Activated T-cell treated with anti-CD3 and anti-CD28 coated beads, Interleukin-2, amount 50 U/mL, for 1 hour (primary cell): ENCODE measurements around the gene NBEA.
"Not testable (repeated sequence)": the region's sequence is repeated elsewhere in the genome, so short reads cannot be mapped to it uniquely, and the experiment has no call there.

Source experiments
- DNase-seq: peaks from one replicate; pipeline ENCODE4 v3.0.0-alpha.2; 2020

NBEA gene

DNA sequence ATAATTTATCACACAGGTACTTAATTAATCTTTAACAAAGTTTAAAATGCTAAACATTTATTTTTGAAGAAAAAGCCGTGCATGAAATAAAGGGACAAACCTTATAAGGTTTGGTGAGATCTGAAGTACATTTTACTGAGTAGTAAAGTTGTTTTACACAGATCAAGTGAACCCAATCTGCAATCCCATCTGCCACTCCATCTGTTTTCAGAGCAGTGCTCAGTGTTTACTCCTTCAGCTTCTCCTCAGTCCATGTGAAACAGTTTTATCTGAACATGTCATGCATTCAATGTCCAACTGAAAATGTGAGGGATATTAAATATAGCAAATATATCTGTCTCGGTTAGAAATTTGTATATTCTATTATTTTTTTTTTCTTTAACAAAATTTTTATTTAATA, 367.6 kb downstream of the NBEA start:
- no peak for DNase-seq

DNA sequence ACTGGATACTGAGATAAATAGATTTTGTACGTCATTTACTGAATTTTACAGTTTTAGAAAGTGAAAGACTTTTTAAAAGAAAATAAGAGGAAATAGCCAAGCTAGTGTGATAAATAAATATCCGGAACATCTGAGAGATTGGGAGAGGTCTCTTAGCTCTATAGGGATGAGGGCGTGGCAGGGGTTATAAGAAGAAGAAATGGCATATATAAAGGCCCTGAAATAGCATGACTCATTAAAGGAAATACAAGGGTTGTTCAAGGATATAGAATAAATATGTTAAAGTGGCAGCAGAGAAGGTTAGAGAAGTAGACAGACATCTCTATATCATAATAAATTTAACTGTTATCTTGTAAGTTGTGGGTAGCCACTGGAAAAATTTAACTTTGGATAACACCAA, 390.1 kb downstream of the NBEA start:
- DNase-seq: no peak

DNA sequence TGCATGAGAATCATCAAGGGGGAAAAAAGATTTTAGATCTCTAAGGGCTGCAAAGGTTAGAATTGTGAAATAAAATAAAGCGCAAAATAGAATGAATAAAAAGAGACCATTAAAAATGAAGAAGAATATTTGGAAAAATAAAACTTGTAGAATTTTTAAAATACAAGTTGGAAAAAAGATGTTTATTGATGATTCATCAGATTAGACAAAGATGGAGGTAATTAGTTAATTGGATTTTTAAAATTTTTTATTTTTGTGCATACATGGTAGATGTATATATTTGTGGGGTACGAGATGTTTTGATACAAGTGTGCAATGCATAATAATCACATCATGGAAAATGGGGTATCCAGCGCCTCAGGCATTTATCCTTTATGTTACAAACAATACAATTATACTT, 391.1 kb downstream of the NBEA start:
- DNase-seq: no peak

DNA sequence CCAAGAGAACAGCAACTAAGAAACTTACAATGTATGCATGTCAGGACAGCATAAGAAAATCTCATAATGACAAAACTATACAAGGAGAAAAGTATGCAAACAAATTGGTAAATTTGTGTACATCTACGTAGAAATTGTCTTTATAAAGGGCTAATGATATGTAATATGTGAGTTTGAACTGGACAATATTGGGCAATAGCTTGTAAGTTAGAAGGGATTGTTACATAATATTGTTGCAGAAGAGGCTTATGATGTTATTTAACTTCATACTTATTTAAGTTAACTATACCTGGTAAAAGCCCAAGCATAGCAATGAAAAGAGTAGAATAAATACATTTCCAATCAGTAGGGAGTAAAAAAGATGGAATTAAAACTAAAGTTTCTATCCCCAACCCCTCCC, 400.4 kb downstream of the NBEA start:
- DNase-seq: no peak

DNA sequence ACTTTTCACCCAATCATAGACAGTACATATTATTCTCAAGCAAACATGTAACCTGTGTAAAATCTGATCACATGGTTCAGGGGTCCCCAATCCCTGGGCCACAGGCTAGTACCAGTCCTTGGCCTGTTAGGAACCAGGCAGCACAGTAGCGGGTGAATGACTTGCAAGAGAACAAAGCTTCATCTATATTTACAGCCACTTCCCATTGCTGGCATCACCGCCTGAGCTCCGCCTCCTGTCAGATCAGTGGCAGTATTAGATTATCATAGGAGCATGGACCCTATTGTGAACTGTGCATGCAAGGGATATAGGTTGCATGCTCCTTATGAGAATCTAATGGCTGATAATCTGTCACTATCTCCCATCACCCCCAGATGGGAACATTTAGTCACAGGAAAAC, 401.3 kb downstream of the NBEA start:
- DNase-seq: no peak

DNA sequence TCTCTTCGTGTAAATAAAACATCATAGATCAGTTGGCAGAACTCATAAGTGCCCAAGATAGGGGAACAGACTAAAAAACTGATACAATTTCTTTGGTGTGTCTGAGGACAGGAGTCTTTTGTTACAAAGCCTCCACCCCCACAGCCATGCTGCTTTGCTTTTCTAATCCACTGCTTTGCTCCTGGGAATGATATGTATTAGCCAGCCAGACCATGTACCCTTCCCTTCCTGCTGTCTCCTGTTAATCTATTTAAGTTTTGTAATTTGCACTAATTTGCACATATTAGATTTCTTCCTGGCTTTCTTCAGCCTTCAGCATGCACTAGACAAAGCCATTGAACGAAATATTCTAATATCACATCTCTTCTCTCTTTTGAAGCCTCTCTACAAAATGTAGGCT, 403.9 kb downstream of the NBEA start:
- no peak for DNase-seq

DNA sequence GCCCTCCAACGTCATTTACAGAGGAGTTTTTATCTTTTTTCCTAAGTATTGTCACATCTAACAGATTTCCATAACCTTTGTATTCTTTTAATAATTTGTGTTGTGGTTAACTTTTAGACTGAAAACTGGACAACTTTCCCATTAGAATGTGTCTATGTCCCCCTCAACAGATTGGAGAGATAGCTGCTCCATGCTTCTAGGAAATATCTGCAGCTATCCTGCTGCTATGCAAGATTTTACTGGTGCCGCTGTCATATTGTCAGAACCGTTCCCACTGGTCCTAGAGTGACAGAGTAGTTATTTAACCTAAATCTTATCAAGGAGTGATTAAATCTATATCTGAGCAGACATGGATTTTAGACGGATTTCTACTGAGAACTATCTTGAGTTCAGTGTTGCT, 404.4 kb downstream of the NBEA start:
- DNase-seq: no peak

DNA sequence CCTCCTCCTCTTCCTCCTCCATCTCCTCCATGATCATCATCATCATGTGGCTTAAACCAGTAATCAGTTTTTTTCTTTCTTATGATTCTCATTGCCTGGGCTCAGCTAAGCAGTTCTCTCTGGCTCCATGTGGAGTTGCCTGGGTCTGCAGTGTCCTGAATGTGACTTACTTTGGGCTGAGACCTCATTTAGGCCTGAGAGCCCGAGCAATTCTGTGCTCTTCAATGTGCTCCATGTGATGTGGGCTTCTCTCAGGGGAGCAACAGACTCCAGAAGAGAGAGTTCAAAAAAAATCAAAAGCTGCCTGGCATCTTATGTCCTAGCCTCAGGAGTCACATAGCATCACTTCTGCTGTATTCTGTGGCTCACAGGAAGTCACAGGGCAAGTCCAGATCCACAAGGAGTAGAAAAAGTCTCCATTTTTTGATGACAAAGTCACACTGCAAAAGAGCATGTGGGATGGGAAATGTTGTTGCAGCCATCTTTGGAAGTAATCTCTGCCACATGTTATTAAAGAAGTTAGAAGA, 405.7 kb downstream of the NBEA start:
- DNase-seq: no peak

DNA sequence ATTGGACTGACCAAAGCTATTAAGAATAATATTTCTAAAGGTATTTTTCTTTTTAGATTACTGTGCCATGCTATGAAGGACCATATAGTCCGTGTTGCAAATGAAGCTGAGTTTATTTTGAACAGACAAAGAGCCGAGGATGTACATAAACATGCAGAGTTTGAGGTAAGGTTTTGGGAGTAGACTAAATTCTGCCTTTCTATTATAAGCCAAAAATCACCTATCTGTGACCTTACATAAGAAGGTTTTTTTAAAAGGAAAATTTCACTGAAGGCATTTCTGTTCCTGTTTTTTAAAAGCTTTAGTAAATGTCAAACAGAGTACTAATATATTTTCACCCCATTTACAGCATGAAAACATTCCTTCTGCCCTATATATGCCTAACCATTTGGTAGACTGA, 407.0 kb downstream of the NBEA start:
- DNase-seq: no peak

DNA sequence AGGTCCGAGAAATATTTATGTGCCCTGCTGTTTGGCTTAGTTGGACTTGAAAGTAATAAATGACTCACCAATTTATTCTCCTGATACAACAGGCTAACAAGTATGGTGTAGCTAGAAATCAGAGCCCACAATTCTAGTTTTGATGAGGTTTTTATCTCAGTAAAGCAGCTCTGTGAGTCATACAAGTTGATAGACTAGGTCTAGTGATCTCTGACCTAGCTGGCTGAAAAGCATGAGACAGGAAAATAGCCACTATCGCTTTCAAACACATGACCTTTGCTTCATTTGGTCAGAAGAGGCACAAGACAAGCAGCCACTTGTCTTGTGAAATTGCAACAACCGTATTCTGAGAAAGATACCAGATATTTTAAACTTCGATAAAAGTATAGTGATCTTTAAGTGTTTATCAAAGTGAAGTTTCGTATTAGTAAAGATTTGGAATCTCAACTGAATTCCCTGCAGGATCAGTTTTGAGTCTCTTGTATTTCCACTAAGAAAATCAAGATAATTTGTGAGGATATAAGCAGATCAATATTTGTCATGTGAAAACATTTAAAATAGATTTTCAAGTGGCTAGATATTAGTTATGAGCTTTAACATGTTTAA, 407.7 kb downstream of the NBEA start:
- DNase-seq: no peak

DNA sequence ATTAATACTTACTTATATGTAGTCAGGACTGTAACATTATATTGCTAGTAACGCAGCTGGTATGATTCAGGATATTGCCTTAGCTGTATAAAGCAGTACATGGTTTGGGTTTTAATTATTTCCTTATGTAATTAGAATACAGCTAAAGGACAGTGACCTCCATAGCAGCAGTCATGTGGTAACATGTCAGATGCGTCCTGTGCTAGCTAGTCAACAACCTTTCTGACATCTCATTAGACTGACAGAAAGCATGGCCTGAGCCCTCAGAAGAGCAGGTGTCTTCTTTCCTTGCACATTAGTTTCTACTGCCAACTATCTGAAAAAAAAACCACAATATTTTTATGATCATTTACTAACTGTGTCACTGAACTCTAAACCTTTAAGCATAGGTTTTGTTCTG, 412.2 kb downstream of the NBEA start:
- no peak for DNase-seq

DNA sequence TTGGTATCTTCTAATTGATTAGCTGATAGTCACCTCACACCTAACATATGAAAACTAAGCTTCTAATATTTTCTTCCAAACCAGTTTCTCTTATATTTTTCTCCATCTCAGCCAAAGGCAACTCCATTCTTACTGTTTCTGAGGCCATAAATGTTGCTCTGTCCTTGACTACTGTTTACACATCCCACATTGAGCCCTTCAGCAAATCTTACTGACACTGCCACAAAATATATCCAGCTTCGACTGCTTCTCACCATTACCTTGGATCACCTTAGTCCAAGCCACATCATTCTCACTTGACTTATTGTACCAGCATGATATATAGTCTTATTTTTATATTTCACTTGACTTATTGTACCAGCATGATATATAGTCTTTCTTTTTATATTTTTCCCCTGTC, 412.8 kb downstream of the NBEA start:
- no peak for DNase-seq

DNA sequence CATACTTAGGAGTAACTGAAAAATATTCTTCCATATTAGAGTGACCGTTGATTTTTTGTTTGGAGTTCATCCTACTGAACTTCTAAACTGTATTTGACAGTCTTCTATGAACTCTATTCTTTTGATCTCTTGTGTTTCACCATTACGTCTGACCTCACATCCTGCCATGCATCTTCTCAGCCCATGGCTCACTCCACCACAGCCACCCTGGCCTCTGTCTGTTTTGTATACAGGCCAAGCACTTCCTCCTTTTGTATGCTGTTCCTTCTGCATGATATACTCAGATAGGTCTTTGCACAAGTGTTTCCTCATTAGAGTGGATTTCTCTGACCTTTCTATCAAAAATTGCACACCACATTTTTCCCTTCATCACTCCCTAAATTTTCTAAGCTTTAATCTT, 414.5 kb downstream of the NBEA start:
- DNase-seq: no peak

DNA sequence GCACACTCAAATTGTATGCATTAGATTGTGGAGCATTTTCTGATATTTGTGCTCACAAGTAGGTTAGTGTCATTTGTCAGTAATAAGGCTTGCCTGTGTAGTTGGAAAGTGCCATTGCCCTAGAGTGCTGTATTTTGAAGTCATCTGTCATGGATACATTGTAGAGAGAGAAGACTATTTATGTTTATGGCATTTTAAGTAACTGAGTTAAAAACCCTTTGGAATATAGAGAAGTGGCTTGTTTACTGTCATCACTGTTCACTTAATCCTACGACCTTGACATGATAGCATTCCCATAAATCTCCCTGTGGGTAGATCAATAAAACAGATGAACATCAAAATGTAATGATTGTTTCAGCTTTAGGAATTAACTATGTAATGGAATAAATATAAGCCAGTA, 423.8 kb downstream of the NBEA start:
- DNase-seq: no peak

DNA sequence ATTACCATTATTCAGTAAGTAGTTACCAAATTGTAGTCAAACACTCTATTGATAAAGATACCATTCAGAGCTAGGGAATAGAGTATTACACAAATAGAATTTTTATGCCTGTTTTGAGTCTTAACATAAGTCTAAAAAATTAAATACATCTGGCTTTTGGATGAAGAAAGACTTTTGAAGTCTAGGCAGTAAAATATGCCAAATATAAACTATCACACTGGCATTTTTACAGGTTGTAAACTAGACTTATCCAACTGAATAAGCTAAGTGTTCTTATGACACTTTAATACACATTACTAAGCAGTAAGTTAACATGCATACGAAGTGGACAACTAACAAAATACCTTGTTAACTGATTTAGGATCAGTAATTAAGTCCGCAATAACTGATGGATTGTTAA, 425.5 kb downstream of the NBEA start:
- DNase-seq: no peak

DNA sequence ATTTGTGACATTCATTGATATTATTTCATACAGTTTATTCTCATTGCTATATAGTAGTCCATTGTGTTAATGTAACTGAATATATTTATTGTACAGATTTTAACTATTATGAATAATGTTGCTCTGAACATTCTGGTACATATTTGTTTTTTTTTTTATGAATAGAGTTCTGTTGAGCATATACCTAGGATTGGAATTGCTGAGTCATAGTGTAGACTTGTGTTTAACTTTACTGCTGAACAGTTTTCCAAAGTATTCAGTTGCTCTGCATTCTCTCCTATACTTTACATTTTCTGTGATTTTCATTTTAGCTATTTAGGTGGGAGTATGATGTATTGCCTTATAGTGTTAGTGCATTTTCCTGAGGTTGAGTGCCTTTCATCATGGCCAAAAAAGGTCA, 436.9 kb downstream of the NBEA start:
- no peak for DNase-seq

DNA sequence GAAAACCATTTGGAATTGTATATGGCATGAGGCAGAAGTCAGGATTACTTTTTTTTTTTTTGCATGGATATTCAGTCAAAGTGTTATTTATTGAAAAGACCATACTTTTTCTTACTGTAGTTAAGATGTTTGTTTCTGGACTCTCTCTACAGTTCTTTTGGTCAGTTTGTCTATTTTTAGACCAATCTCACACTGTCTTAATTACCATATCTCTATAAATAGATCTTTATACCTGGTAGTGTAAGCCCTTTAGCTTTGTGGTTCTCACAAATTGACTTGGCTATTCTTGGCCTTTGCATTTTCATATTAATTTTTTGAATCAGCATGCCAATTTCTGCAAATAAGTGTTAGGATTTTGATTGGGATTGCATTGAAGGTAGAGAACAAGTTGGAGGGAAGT, 437.6 kb downstream of the NBEA start:
- DNase-seq: no peak

DNA sequence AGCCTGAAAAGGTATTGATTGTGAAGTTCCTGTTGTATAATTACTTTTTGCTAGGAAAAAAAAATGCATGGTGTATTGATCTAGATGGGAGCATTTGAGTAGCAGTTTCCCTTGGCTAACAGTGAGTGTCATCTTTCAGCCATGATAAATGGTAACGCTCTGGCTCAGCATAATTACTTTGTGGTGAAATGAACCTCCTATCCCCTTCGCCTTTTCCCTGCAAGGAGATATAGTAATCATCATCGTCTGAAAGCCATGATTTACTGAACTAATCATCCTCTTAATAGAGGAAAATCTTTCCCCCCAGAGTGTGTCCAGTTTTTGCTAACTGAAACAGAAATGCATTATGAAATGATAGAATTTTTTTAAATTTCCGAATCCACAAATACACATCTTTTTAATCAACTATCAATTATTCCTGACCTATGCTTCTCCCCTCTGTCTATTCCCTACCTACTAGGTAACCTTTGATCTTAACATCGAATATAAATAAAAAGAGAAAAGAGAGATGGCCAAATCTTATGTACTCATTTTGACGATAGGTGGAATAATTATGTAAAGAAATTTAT, 445.7 kb downstream of the NBEA start:
- no peak for DNase-seq

DNA sequence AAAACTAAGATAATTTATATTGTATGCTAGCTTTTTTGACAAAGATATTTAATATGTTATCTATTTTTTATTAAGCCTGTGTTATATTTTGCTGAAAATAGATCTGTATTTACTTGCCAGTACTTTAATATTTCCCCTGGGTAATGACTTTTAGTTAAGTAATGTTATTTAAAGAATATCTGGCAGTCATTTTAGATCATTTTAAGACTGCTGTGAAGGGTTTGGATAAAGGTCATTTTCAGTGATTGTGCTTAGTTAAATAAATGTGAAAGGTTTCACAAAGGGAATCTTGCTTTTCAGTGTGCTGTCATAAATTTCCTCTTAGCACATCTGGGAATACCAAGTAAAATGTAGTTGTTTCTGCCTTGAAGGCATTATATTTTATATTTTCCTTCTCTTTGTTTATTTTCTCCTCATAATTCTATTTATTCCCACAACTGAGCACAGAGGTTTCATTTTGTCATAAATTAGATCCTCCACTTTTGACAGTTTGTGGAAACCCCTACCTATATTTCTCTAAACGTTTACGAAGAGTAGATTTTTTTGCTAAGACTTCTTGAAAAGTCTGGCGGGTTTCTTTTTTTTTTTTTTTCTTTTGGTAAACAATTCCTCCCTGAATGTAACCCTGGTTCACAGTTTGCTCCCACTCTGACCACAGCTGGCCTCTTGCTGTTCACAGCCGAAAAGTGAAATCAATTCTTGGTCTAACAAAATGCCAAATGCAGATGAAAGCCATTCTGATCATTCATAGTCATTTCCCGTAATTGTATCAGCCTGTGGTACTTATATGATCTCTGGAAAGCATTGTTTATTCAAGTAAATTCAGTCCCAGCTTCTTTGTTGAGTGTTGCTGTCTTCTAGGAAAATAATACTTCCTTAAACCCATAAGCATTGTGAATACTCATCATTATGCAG, 446.6 kb downstream of the NBEA start:
- DNase-seq: no peak

DNA sequence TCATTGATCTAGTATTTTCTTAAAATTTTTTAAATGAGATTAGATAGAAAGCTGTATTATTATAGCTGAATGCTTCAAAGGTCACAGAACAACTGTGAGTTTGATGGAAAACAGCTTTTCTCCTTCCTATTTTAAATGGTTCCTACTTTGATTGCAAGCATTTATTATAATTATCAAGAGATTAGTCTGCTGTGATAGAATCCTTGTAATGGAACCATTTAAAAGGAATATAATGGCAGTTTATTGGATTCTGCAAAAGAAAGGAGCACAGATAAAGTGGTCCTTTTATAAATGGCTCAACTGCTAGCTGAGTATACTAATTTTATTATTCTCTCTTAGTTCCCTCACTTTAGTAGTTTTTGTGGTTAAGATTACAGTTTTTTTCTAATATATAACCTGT, 447.5 kb downstream of the NBEA start:
- no peak for DNase-seq

DNA sequence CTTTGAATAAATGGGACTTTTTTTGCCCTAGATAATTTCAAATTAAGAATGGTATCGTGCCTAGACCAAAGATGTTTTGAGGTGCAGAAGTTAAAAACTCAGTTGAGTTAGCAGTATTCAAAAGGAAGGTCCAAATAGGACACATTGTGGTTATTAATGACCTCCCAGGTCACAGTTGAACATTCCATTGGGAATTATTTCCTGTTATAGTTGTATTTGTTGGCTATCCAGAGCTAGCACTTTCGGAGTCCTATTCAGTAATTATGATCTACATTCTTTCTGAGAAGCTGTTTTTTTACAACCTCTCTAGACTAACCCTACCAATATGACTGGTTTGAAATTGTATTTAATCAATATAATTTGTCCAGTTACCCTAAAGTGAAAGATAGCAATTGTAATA, 450.7 kb downstream of the NBEA start:
- DNase-seq: no peak

DNA sequence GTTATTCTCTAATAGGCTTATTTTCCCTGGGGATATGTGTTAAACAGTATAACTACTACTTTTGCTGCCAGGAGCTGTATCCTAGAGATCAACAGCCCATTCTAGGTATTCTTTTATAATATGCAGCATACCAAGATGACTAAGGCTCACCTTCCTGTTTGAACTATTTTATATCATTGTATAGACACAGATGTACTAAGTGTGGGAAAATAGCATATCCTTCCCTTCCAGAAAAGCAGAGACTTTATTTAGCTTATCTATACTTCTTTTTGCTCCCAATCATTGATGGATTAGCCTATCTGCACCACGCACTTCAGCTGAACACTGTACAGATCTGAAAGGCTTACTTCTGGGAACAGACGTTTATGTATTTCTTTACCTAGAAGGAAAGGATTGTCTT, 451.8 kb downstream of the NBEA start:
- DNase-seq: no peak

DNA sequence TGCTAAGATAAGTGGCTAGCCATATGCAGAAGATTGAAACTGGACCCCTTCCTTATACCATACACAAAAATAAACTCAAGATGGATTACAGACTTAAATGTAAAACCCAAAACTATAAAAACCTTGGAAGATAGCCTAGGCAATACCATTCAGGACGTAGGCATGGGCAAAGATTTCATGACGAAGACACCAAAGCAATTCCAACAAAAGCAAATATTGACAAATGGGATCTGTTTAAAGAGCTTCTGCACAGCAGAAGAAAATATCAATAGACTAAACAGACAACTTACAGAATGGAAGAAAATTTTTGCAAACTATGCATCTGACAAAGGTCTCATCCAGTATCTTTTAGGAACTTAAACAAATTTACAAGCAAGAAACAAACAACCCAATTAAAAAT, 466.2 kb downstream of the NBEA start:
- DNase-seq: not testable (repeated sequence)

DNA sequence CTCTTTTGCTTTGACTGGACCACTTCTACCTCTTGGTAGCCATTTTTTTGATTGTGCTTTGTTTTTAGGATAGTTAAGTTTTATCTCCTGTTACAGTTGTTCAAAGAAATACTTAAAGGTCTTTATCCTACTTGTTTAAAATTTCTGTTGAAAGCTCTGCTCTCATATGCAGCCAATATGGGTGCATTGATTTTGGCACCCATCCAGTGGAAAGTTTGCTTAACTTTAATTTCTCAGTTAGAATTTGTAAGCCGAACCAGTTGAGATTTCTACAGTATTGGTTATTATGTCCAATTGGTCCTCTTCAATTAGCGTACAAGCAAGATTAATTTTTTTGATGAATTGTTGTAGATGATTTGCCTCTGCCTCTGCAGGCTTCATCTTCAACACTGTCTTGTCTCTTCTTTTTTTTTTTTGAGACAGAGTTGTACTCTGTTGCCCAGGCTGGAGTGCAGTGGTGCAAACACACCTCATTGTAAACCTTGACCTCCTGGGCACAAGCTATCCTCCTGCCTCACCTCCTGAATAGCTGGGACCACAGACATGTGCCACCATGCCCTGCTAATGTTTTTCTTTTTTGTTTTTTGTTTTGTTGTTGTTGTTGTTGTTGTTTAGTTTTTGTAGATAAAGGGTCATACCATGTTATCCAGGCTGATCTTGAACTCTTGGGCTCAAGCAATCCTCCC, 469.1 kb downstream of the NBEA start:
- no peak for DNase-seq
